Measurements from ENCODE around the gene DSCAML1. TPM values are rescaled to one million over a fixed set of nuclear protein-coding genes. Genes with fewer than 3 reads are reported as not detected.

Gene DSCAML1
- total RNA-seq, 1 donor: not detected

DNA sequence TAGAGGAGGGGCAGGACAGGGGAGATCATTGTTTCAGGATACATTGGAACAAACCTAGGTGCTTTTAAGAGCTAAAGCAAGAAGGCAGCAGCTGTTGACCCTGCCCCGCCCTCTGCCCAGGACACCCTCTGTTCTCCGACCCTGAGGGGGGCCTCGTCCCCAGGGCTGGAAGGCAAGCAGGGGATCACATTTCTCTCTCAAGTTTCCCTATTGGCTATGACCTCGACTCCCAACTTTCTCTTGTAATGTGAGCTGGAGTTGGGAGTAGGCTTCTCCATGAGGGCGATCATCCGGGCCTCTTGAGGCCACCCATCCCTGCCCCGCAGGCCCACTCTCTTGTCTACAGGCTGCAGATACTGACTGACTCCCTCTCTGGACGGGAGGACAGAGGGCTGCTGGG, 37.7 kb downstream of the DSCAML1 start:
- H3K4me3 ChIP-seq (ENCODE audit: low read depth, low read length): no peak overlapping the region
- no peak for TF ChIP-seq CTCF (IDR thresholded peaks at IDR 0.05; ENCODE audit: insufficient read depth, low read depth, low read length)
- DNase-seq (ENCODE audit: low read depth): no peak

DNA sequence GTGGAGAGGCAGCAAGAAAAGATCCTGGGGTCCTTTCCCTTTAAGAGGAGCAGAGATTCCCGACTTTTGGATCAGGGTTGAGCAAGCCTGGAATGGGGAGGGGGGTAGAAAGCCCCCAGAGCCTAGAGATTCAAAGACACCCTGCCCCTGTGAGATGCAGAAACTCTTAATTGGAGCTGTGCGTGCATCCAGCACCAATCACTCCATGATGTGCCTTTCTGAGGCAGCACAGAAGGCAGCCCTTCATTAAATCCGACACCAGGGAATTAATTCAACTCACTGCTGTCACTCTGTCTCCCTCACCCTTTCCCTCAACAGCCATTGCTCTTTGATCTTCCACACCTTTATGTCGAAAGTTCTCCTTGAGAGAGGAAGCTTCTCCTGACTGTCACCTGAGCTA, 43.0 kb downstream of the DSCAML1 start:
- no peak for DNase-seq (ENCODE audit: low read depth)
- TF ChIP-seq CTCF (IDR thresholded peaks at IDR 0.05; ENCODE audit: insufficient read depth, low read depth, low read length): no peak

DNA sequence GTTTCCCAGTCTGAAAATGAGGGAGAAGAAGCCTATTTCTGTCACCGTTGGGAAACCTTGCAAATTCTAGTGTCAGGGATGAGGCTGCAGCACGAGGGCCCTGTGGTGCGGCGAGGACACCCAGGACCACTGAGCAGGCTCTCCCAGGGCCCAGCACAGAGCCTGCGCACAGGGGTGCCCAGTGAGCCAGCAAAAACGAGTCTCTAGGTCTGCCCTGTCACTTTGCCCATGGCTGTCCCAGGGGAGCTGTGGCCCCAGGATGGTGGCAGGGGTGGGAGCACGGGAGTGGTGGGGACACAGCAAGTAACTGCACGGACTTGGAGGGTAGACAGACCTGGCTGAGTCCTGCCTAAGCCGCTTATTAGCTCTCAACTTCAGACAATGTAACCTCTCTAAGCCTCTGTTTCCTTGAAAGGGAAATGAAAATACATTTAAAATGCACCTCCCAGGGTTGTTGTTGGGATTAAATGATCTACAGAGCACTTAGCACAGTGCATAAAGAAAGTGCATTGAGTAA, 44.2 kb downstream of the DSCAML1 start:
- DNase-seq (ENCODE audit: low read depth): no peak
- TF ChIP-seq CTCF (IDR thresholded peaks at IDR 0.05; ENCODE audit: insufficient read depth, low read depth, low read length): no peak
- no peak overlapping the region for H3K4me3 ChIP-seq (ENCODE audit: low read depth, low read length)

More for the DNA sequence above, 43.0 kb downstream of the DSCAML1 start:
- no peak overlapping the region for H3K4me3 ChIP-seq (ENCODE audit: low read depth, low read length)

DNA sequence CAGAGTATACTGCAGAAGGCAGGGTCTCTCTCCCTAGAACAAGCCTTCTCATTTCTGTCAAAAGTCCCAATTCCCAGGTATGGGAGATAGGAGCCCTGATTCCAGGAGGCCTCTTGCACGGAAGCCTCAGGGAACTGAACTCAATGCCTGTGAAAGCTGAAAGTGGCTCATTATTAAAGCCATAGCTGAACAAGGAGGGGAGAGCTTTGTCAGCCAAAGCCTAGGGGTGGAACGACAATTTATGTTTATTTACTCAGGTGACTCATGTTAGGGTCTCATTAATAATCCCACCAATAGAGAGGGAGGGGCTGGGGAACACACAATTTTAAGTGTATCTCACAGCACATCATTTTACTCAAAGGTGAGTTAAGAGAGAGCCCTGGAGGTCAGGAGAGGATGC, 44.9 kb downstream of the DSCAML1 start:
- TF ChIP-seq CTCF (IDR thresholded peaks at IDR 0.05; ENCODE audit: insufficient read depth, low read depth, low read length): no peak
- DNase-seq (ENCODE audit: low read depth): no peak

DNA sequence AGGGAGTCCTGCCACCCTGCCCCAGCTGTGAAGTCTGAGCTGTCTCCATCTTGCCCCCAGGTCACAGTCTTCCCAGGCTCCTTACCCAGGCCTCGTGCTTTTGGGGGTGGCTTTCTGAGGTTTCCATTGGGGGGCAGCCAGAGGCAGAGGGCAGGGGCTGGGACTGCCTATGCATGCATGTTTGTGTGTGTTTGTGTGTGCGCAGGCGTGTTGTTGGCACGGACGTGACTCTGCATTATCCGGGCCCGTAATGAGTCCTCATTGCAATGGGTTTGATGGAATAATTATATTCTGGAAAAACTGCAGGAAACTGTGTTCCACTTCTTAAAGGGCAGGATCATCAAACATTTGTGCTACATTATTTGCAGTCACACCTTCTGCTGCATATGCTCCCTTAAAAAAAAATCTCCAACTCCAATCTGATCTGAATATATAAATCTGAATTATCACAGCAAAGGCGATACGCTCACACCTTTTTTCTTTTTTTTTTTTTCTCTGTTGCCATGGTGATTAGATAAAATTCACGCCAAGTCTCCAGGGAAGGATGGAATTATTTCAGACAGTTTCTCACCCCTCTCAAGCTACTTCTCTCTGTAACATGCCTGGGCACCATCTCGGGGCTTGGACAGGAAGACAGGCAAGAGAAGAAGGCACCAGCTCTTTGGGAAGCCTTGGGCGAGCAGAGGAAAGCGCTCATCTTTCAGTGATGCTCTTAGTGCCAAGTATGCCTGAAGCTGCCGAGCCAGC, 45.9 kb downstream of the DSCAML1 start:
- no peak for TF ChIP-seq CTCF (IDR thresholded peaks at IDR 0.05; ENCODE audit: insufficient read depth, low read depth, low read length)
- DNase-seq (ENCODE audit: low read depth): no peak
- no peak overlapping the region for H3K4me3 ChIP-seq (ENCODE audit: low read depth, low read length)

More for the DNA sequence above, 44.9 kb downstream of the DSCAML1 start:
- H3K4me3 ChIP-seq (ENCODE audit: low read depth, low read length): no peak overlapping the region

DNA sequence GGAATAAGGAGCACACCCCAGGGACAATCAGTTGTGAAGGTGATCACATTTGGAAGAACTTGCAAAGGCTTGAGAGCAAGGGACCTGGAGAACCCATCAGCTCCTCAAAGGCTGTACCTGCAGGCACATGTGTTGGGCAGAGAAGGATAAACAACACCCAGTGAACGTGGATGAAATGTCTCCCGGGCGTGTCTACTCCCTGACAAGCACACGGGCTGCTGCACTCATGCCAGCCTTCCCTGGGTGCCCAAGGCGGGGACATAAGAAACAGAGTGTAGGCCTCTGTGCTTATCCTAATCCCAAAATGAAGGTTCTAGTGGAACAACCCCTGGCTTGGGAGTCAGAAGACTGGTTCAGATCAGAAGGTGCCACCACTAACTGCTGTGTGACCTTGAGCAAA, 46.7 kb downstream of the DSCAML1 start:
- H3K4me3 ChIP-seq (ENCODE audit: low read depth, low read length): no peak overlapping the region
- DNase-seq (ENCODE audit: low read depth): no peak
- no peak for TF ChIP-seq CTCF (IDR thresholded peaks at IDR 0.05; ENCODE audit: insufficient read depth, low read depth, low read length)

- no peak for DNase-seq (ENCODE audit: low read depth)
- no peak for TF ChIP-seq CTCF (IDR thresholded peaks at IDR 0.05; ENCODE audit: insufficient read depth, low read depth, low read length)
- no peak overlapping the region for H3K4me3 ChIP-seq (ENCODE audit: low read depth, low read length)
Observed at GRCh38 chr11:117749541-117749910, 47.5 kb downstream of the DSCAML1 start.
